Adrenal gland (tissue), 12 donors: ENCODE measurements around the gene RBFOX1. TPM values are rescaled to one million over a fixed set of nuclear protein-coding genes. Genes with fewer than 3 reads are reported as not detected.

Experiments
- DNase-seq, 7 donors: peaks; one replicate each; pipeline ENCODE4 v3.0.0-alpha.2; 2019 to 2020
- H3K27ac ChIP-seq, 5 donors: fragments of 200-600 bp; sonication (generic) in 4 of 5; 1 replicate in 3 of 5; 2 replicates in 2 of 5; pipeline versions ENCODE4 v1.5.1 to v1.8.0; 2016 to 2020; ENCODE audit warnings: mild to moderate bottlenecking in 1 of 5
- H3K27me3 ChIP-seq: fragments of 200-600 bp; 2 replicates; pipeline ENCODE4 v1.8.0; 2021
- H3K36me3 ChIP-seq, 2 donors: fragments of 200-600 bp; replicated peaks in 1 of 2; 1 replicate in 1 of 2; 2 replicates in 1 of 2; pipeline versions ENCODE4 v1.5.1 to v1.8.0; 2018 to 2022
- H3K4me1 ChIP-seq, 2 donors: fragments of 200-600 bp; replicated peaks in 1 of 2; 1 replicate in 1 of 2; 2 replicates in 1 of 2; pipeline versions ENCODE4 v1.5.1 to v1.8.0; 2018 to 2021
- H3K4me3 ChIP-seq, 4 donors: fragments of 200-600 bp; sonication (generic) in 3 of 4; one replicate each; pipeline ENCODE4 v1.5.1; 2016 to 2018
- H3K9me3 ChIP-seq, 3 donors: fragments of 200-600 bp; sonication (generic) in 1 of 3; replicated peaks in 1 of 3; 1 replicate in 2 of 3; 2 replicates in 1 of 3; pipeline versions ENCODE4 v1.5.1 to v1.8.0; 2016 to 2021
- POLR2A ChIP-seq, 2 donors: fragments of 450-650 bp; IDR thresholded peaks; one replicate each; pipeline ENCODE4 v1.6.1; 2017; ENCODE audit warnings: antibody characterized with exemption in 2 of 2, mild to moderate bottlenecking in 2 of 2, moderate library complexity in 1 of 2
- WGBS, 4 donors: extraction: QIAGEN DNeasy Blood & Tissue Kit in 2 of 4; methylation state at CpG; one replicate each; pipeline versions ENCODE4 v1.1.5 to v1.1.7; 2013 to 2017; 5-methylcytosine and 5-hydroxymethylcytosine counted together
- intact Hi-C, 2 donors: fragments of 100-400 bp; cut with DNase I; formaldehyde crosslinking; loops; one replicate each; pipeline versions ENCODE4 v1.14.1 to v1.15.0; 2022 to 2023
- polyA plus RNA-seq, 3 donors: library from polyadenylated mRNA; stranded (reverse); fragments of 200-250 nt in 2 of 3; fragments of 350-450 nt in 1 of 3; fragmentation: Illumina TruSeq in 1 of 3; extraction: RNeasy Lipid Tissue Mini Kit (QIAGEN cat#74804) in 1 of 3; gene quantifications; one replicate each; pipeline ENCODE4 v1.2.3, GENCODE V29; 2013 to 2014
- total RNA-seq, 9 donors: library from RNA; depleted of rRNA in 4 of 9; stranded (reverse); fragments of >200 nt in 4 of 9; fragments of 120-200 nt in 1 of 9; fragmentation: NEBNext Ultra II Directional in 1 of 9; extraction: Animal tissue kit (Norgen Biotek cat#: 25700) in 1 of 9; gene quantifications; one replicate each; pipeline versions ENCODE4 v1.1.0 to v1.2.4, GENCODE V29; 2013 to 2023
- TF ChIP-seq, protein P1 (sequence below), 6 experiments: fragments of 450-650 bp in 4 of 6; fragments of 200-600 bp in 2 of 6; sonication (generic) in 1 of 6; IDR thresholded peaks; 1 replicate in 5 of 6; 2 replicates in 1 of 6; pipeline versions ENCODE4 v1.5.1 to v1.8.0; 2016 to 2021; ENCODE audit warnings: antibody characterized with exemption in 6 of 6, mild to moderate bottlenecking in 2 of 6, moderate library complexity in 1 of 6
- donor health status: healthy with polysubstance abuse.
- donor health status: Bipolar disorder and iron deficiency.
- donor health status: DM: yes; HTN: yes; CAD: no.
- donor health status: DM: no; HTN: no; CAD: no.
- donor health status: DM: no; HTN: no; CAD: no.
- donor health status: DM: yes; HTN: yes; CAD: no.

The RBFOX1 gene
- total and polyA plus RNA-seq, 12 donors = 0.19 to 6.3 (median 0.71) TPM; not detected in 4

DNA sequence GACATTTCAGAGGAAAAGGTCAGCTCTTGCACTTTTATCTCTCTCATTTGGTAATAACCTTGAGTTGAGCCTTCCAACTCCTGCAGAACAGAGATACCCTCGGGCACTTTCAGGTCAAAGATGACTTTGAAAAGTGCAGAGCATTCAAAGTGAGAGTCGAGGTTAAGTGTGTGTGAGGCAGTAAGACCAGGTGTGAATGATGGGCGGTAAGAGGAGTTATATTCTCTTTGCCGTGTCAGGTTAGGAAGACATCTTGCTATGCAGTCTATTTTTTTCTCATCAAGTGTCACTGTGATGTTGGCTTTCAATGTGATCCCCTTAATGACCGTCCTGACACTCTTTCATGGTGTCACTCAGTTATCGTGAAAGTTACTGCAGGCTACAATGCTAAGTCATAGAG is 248.5 kb downstream of the RBFOX1 start:
- no peak for TF ChIP-seq POLR2A (IDR thresholded peaks at IDR 0.05)
- TF ChIP-seq, protein P1, sequence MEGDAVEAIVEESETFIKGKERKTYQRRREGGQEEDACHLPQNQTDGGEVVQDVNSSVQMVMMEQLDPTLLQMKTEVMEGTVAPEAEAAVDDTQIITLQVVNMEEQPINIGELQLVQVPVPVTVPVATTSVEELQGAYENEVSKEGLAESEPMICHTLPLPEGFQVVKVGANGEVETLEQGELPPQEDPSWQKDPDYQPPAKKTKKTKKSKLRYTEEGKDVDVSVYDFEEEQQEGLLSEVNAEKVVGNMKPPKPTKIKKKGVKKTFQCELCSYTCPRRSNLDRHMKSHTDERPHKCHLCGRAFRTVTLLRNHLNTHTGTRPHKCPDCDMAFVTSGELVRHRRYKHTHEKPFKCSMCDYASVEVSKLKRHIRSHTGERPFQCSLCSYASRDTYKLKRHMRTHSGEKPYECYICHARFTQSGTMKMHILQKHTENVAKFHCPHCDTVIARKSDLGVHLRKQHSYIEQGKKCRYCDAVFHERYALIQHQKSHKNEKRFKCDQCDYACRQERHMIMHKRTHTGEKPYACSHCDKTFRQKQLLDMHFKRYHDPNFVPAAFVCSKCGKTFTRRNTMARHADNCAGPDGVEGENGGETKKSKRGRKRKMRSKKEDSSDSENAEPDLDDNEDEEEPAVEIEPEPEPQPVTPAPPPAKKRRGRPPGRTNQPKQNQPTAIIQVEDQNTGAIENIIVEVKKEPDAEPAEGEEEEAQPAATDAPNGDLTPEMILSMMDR (IDR thresholded peaks at IDR 0.05) = no peak
- intact Hi-C loops = no loop called here

DNA sequence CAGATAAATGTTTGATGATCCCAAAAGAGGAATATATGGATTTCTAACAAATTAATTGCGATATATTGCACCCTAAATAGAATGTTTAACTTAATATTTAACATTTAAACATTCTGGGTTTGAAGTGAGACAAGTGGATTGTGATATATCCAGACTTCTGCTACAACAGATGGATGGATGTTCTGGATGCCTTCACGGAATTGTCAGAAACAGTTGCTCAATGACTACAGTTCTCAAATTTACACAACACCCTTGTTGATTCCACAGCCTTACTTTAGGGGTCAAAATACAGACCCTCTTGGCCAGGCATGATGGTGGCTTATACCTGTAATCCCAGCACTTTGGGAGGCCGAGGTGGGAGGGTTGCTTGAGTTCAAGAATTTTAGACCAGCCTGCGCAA is 250.8 kb downstream of the RBFOX1 start:
- H3K4me3 ChIP-seq = no peak overlapping the region
- H3K4me1 ChIP-seq = no peaks in the 10 kb centered on the region
- WGBS, 4 donors = 68 to 86% (median 72%) methylated on average over 4 of the region's 4 CpGs
- TF ChIP-seq POLR2A (IDR thresholded peaks at IDR 0.05) = no peak
- TF ChIP-seq, protein P1 (IDR thresholded peaks at IDR 0.05) = no peak
- H3K36me3 ChIP-seq = no peaks in the 10 kb centered on the region
- DNase-seq = no peak
- H3K9me3 ChIP-seq = no peaks in the 10 kb centered on the region
- intact Hi-C loops = no loop called here
- H3K27ac ChIP-seq = no peak overlapping the region
- H3K27me3 ChIP-seq = no peaks in the 10 kb centered on the region

More for the DNA sequence above, 248.5 kb downstream of the RBFOX1 start:
- 61 to 72% (median 68%) methylated on average over 6 of the region's 6 CpGs for WGBS, 4 donors
- Histone ChIP-seq H3K27me3 (no peaks in the 10 kb centered on the region), H3K36me3 (no peaks in the 10 kb centered on the region), H3K4me1 (no peaks in the 10 kb centered on the region), H3K27ac (no peak overlapping the region), H3K9me3 (no peaks in the 10 kb centered on the region), H3K4me3 (no peak overlapping the region)
- DNase-seq = no peak

DNA sequence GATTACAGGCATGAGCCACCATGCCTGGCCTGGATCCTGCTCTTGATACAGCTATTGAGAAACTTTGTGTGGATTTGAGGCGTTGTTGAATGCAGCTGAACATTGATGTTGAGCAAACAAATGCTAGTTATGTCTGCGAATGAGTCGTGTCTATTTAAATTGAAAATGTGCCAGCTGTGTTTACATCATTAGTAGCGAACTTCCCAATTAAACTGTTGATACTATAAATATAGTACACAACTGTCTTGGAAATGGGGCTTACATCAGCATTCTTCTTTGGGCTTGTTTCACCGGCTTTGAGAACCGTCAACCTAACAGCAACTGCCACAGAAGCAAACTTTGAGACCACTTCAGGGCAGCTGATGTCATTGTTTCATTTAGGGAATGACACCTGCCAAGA is 251.9 kb downstream of the RBFOX1 start:
- no peak overlapping the region for H3K4me3 ChIP-seq
- DNase-seq = no peak
- no peaks in the 10 kb centered on the region for H3K9me3 ChIP-seq
- WGBS, 4 donors = 85 to 89% (median 86%) methylated on average over 6 of the region's 6 CpGs
- H3K27me3 ChIP-seq = no peaks in the 10 kb centered on the region
- no peak overlapping the region for H3K27ac ChIP-seq
- intact Hi-C loops = no loop called here
- no peaks in the 10 kb centered on the region for H3K36me3 ChIP-seq
- no peak for TF ChIP-seq POLR2A (IDR thresholded peaks at IDR 0.05)
- TF ChIP-seq, protein P1 (IDR thresholded peaks at IDR 0.05) = no peak
- no peaks in the 10 kb centered on the region for H3K4me1 ChIP-seq

DNA sequence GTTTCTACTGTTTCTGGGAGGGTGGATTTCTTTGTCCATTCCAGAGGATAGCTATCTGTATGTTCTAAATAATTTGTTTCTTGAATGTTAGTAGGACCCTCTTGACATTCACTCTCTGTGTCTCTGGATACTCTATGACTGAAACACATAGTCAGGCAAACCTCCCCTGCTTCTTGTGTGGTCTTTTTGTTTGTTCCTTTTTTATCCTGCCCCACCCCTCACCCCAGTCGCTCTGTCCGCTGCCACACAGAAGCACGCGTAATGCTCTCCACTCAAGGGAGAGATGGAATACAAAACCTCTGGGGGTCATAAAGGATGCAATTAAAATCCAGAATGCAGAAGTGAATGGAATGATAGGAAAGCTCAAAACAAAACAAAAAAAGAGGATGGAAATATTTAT is 253.1 kb downstream of the RBFOX1 start:
- no peaks in the 10 kb centered on the region for H3K36me3 ChIP-seq
- H3K4me3 ChIP-seq = no peak overlapping the region
- no peaks in the 10 kb centered on the region for H3K27me3 ChIP-seq
- H3K9me3 ChIP-seq = no peaks in the 10 kb centered on the region
- H3K4me1 ChIP-seq = no peaks in the 10 kb centered on the region
- TF ChIP-seq, protein P1 (IDR thresholded peaks at IDR 0.05) = no peak
- no peak for TF ChIP-seq POLR2A (IDR thresholded peaks at IDR 0.05)
- intact Hi-C loops = no loop called here
- H3K27ac ChIP-seq = no peak overlapping the region
- 68 to 81% (median 72%) methylated on average over 4 of the region's 4 CpGs for WGBS, 4 donors
- DNase-seq = no peak
